H1 (cell line): ENCODE data around the gene BBS1. TPM values are rescaled to one million over a fixed set of nuclear protein-coding genes. Genes with fewer than 3 reads are reported as not detected.

Experiments used
- CBX5 ChIP-seq: fragments of 300-800, 300-1000 bp; sonication (generic); IDR thresholded peaks from 2 replicates; pipeline ENCODE4 v1.7.1; 2016; ENCODE audit warnings: antibody characterized with exemption, low read length, low read depth
- HDAC6 ChIP-seq: IDR thresholded peaks from one replicate; pipeline ENCODE4 v1.7.1; 2012; ENCODE audit warnings: low read depth, mild to moderate bottlenecking, inconsistent platforms, low read length, moderate library complexity
- TAF1 ChIP-seq: IDR thresholded peaks from 2 replicates; pipeline ENCODE4 v1.6.1; 2011; ENCODE audit warnings: mild to moderate bottlenecking, low read depth, low read length
- polyA plus RNA-seq, 7 experiments: library from polyadenylated mRNA; depleted of rRNA in 3 of 7; stranded (reverse) in 5 of 7; unstranded in 2 of 7; fragments of >200 nt in 5 of 7; fragments of 200-250 nt in 2 of 7; gene quantifications; 1 replicate in 5 of 7; 2 replicates in 1 of 7; 4 replicates in 1 of 7; pipeline versions ENCODE4 v1.2.1 to v1.2.3, GENCODE V29; 2011 to 2013; ENCODE audit warnings: missing spikeins in 2 of 7, mixed read lengths in 2 of 7
- total RNA-seq: library from RNA; stranded (reverse); fragmentation: NEBNext Ultra II Directional; extraction: Animal tissue kit (Norgen Biotek cat#: 25700); gene quantifications from 2 replicates; pipeline ENCODE4 v1.2.1, GENCODE V29; 2021
- TF ChIP-seq, protein P1 (sequence below): fragments of 300-600 bp; sonication (generic); IDR thresholded peaks from 2 replicates; pipeline ENCODE4 v1.7.1; 2012; ENCODE audit warnings: low read length, moderate library complexity, mild to moderate bottlenecking, inconsistent platforms; ENCODE audit not compliant: insufficient replicate concordance
- TF ChIP-seq, protein P2 (sequence below): IDR thresholded peaks from 2 replicates; pipeline ENCODE4 v1.6.1; 2012; ENCODE audit warnings: low read length, inconsistent platforms

Gene BBS1
- total and polyA plus RNA-seq, 2 of the 8 experiments (the other 6 are each of a cell fraction or from before 2014, with no cell fraction given) = 19.1 to 19.5 TPM

DNA sequence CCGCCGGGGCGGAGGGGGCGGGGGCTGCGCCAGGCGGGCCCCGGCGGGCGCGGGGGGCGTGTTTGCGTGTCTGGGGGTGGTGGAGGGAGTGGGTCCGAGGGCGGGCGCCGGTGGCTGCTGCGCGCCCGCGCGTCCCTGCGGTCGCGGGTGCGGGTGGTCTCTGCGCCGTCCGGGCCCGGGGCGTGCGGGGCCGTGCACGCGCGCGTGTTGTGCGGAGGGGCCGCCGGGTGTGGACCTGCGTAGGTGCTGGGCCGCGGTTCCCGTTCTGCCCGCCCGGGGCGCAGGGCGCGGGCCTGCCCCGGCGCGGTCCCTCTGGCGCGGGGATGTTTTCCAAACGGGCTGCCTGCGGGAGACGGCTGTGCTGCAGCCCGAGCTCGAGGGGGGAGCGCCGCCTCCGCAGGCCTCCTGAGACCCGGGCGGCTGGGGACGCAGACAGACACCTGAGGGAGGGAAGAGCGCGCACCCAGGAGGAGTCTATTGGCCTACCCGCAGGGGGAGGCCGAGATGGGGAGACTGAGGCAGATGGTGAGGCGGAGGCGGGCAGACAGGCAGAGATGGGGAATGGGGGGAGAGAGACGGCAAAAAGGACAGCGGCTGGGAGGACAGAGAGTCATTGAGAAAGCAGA, 43.3 kb upstream of the BBS1 start (continued):
- TF ChIP-seq, protein P1, sequence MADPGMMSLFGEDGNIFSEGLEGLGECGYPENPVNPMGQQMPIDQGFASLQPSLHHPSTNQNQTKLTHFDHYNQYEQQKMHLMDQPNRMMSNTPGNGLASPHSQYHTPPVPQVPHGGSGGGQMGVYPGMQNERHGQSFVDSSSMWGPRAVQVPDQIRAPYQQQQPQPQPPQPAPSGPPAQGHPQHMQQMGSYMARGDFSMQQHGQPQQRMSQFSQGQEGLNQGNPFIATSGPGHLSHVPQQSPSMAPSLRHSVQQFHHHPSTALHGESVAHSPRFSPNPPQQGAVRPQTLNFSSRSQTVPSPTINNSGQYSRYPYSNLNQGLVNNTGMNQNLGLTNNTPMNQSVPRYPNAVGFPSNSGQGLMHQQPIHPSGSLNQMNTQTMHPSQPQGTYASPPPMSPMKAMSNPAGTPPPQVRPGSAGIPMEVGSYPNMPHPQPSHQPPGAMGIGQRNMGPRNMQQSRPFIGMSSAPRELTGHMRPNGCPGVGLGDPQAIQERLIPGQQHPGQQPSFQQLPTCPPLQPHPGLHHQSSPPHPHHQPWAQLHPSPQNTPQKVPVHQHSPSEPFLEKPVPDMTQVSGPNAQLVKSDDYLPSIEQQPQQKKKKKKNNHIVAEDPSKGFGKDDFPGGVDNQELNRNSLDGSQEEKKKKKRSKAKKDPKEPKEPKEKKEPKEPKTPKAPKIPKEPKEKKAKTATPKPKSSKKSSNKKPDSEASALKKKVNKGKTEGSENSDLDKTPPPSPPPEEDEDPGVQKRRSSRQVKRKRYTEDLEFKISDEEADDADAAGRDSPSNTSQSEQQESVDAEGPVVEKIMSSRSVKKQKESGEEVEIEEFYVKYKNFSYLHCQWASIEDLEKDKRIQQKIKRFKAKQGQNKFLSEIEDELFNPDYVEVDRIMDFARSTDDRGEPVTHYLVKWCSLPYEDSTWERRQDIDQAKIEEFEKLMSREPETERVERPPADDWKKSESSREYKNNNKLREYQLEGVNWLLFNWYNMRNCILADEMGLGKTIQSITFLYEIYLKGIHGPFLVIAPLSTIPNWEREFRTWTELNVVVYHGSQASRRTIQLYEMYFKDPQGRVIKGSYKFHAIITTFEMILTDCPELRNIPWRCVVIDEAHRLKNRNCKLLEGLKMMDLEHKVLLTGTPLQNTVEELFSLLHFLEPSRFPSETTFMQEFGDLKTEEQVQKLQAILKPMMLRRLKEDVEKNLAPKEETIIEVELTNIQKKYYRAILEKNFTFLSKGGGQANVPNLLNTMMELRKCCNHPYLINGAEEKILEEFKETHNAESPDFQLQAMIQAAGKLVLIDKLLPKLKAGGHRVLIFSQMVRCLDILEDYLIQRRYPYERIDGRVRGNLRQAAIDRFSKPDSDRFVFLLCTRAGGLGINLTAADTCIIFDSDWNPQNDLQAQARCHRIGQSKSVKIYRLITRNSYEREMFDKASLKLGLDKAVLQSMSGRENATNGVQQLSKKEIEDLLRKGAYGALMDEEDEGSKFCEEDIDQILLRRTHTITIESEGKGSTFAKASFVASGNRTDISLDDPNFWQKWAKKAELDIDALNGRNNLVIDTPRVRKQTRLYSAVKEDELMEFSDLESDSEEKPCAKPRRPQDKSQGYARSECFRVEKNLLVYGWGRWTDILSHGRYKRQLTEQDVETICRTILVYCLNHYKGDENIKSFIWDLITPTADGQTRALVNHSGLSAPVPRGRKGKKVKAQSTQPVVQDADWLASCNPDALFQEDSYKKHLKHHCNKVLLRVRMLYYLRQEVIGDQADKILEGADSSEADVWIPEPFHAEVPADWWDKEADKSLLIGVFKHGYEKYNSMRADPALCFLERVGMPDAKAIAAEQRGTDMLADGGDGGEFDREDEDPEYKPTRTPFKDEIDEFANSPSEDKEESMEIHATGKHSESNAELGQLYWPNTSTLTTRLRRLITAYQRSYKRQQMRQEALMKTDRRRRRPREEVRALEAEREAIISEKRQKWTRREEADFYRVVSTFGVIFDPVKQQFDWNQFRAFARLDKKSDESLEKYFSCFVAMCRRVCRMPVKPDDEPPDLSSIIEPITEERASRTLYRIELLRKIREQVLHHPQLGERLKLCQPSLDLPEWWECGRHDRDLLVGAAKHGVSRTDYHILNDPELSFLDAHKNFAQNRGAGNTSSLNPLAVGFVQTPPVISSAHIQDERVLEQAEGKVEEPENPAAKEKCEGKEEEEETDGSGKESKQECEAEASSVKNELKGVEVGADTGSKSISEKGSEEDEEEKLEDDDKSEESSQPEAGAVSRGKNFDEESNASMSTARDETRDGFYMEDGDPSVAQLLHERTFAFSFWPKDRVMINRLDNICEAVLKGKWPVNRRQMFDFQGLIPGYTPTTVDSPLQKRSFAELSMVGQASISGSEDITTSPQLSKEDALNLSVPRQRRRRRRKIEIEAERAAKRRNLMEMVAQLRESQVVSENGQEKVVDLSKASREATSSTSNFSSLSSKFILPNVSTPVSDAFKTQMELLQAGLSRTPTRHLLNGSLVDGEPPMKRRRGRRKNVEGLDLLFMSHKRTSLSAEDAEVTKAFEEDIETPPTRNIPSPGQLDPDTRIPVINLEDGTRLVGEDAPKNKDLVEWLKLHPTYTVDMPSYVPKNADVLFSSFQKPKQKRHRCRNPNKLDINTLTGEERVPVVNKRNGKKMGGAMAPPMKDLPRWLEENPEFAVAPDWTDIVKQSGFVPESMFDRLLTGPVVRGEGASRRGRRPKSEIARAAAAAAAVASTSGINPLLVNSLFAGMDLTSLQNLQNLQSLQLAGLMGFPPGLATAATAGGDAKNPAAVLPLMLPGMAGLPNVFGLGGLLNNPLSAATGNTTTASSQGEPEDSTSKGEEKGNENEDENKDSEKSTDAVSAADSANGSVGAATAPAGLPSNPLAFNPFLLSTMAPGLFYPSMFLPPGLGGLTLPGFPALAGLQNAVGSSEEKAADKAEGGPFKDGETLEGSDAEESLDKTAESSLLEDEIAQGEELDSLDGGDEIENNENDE = no peak
- TF ChIP-seq, protein P2, sequence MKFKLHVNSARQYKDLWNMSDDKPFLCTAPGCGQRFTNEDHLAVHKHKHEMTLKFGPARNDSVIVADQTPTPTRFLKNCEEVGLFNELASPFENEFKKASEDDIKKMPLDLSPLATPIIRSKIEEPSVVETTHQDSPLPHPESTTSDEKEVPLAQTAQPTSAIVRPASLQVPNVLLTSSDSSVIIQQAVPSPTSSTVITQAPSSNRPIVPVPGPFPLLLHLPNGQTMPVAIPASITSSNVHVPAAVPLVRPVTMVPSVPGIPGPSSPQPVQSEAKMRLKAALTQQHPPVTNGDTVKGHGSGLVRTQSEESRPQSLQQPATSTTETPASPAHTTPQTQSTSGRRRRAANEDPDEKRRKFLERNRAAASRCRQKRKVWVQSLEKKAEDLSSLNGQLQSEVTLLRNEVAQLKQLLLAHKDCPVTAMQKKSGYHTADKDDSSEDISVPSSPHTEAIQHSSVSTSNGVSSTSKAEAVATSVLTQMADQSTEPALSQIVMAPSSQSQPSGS = no peak
- TF ChIP-seq TAF1 (0 out of 2 replicates have a peak, but pooled peaks have one; percentile 35), HDAC6 (no peak), CBX5 (no peak)
- TF ChIP-seq, all 59 proteins: peak for 8
